Omental fat pad (tissue), 4 donors: ENCODE data around the gene LILRB3. TPM values are rescaled to one million over a fixed set of nuclear protein-coding genes. Genes with fewer than 3 reads are reported as not detected.
"Not testable (repeated sequence)": the region's sequence is repeated elsewhere in the genome, so short reads cannot be mapped to it uniquely, and the experiment has no call there.

Experiments used
- ATAC-seq: fragments of 150-250 bp; one replicate; pipeline ENCODE4 v1.9.1; 2016; ENCODE audit warnings: mild to moderate bottlenecking, moderate library complexity; ENCODE audit not compliant: low FRiP score
- DNase-seq: peaks from one replicate; pipeline ENCODE4 v3.0.0-alpha.2; 2019; ENCODE audit warnings: low spot score
- CTCF ChIP-seq, 3 donors: fragments of 450-650 bp; IDR thresholded peaks; one replicate each; pipeline ENCODE4 v1.5.1; 2016 to 2017; ENCODE audit warnings: antibody characterized with exemption in 3 of 3, mild to moderate bottlenecking in 3 of 3, moderate library complexity in 2 of 3
- total RNA-seq, 4 donors: library from RNA; depleted of rRNA; stranded (reverse); fragments of >200 nt; gene quantifications; one replicate each; pipeline ENCODE4 v1.1.0, GENCODE V29; 2016

The LILRB3 gene
- total RNA-seq: 100 to 1,000 TPM in 1 of 4 donors, 10 to 100 TPM in 3; 11.7 to 135 (median 71.5) TPM

- not testable (repeated sequence) for DNase-seq
- peak; percentile 10 for ATAC-seq
Observed at GRCh38 chr19:54222474-54223276, at the start of gene LILRB3. Gene LILRB3 (minus strand): TSS chr19:54223007. CDS start chr19:54222976, 31 bp downstream.

GRCh38 chr19:54272181-54272580 lies 49.4 kb upstream of the LILRB3 start:
- ATAC-seq, DNase-seq: not testable (repeated sequence)

- DNase-seq, ATAC-seq: not testable (repeated sequence)
Observed at GRCh38 chr19:54271587-54271986, 48.8 kb upstream of the LILRB3 start.

GRCh38 chr19:54271106-54271505 lies 48.3 kb upstream of the LILRB3 start:
- DNase-seq (no peak), ATAC-seq (no peak)
- no peak for TF ChIP-seq CTCF (IDR thresholded peaks at IDR 0.05)

- no peak for DNase-seq
Observed at GRCh38 chr19:54268936-54269335, 46.1 kb upstream of the LILRB3 start.

GRCh38 chr19:54266133-54266532 lies 43.3 kb upstream of the LILRB3 start:
- TF ChIP-seq CTCF (IDR thresholded peaks at IDR 0.05): no peak
- ATAC-seq (no peak), DNase-seq (peak; percentile 88)

More at GRCh38 chr19:54268936-54269335, 46.1 kb upstream of the LILRB3 start:
- ATAC-seq: no peak
- TF ChIP-seq CTCF (IDR thresholded peaks at IDR 0.05): no peak

- TF ChIP-seq CTCF (IDR thresholded peaks at IDR 0.05): no peak
- ATAC-seq: no peak
Observed at GRCh38 chr19:54262470-54262869, 39.7 kb upstream of the LILRB3 start.

GRCh38 chr19:54262066-54262465 lies 39.3 kb upstream of the LILRB3 start:
- no peak for ATAC-seq
- TF ChIP-seq CTCF (IDR thresholded peaks at IDR 0.05): no peak
- DNase-seq: no peak

More at GRCh38 chr19:54262470-54262869, 39.7 kb upstream of the LILRB3 start:
- no peak for DNase-seq
